IMR-90 (cell line): ENCODE measurements around the gene LFNG. TPM values are rescaled to one million over a fixed set of nuclear protein-coding genes. Genes with fewer than 3 reads are reported as not detected.

Experiments used
- ATAC-seq: fragments of 200-7000 bp; cut with Tn5 transposase; 2 replicates; pipeline ENCODE4 v1.9.1; 2020; ENCODE audit warnings: low read depth, mild to moderate bottlenecking, moderate library complexity
- BruUV-seq: library from RNA; stranded (reverse); fragments of 400-500 nt; replicated peaks from 2 replicates; lab custom pipeline; 2021; lab: Mats Ljungman, UMichigan
- CTCF ChIA-PET: fragments of 300-600 bp; formaldehyde crosslinking; extraction: SDS; loops from one replicate; lab custom pipeline; 2021; ENCODE audit warnings: antibody characterized with exemption; lab: Yijun Ruan, JAX
- POLR2A ChIA-PET: fragments of 300-600 bp; sonication (Branson Sonifier 250); formaldehyde crosslinking; loops from one replicate; lab custom pipeline; 2022; ENCODE audit warnings: antibody characterized with exemption; ENCODE audit not compliant: unreplicated experiment; lab: Charles Lee
- DNase-seq: peaks from one replicate; pipeline ENCODE4 v3.0.0; 2013
- H2AFZ ChIP-seq: replicated peaks from 2 replicates; pipeline ENCODE3; 2013; ENCODE audit warnings: low read length, mild to moderate bottlenecking; ENCODE audit not compliant: poor library complexity
- H2AK5ac ChIP-seq: 2 replicates; pipeline ENCODE4 v1.6.1; 2013; ENCODE audit warnings: low read depth, low read length, inconsistent platforms
- H2AK9ac ChIP-seq: replicated peaks from 2 replicates; pipeline ENCODE3; 2013; ENCODE audit warnings: mild to moderate bottlenecking, low read depth, low read length, moderate library complexity; ENCODE audit not compliant: poor library complexity
- H2BK120ac ChIP-seq: 2 replicates; pipeline ENCODE4 v1.6.1; 2013; ENCODE audit warnings: low read depth, low read length, inconsistent platforms
- H2BK15ac ChIP-seq: 3 replicates; pipeline ENCODE4 v1.6.1; 2013; ENCODE audit warnings: low read depth, low read length, inconsistent platforms
- H2BK20ac ChIP-seq: 2 replicates; pipeline ENCODE4 v1.6.1; 2013; ENCODE audit warnings: low read depth, mild to moderate bottlenecking, inconsistent platforms, low read length, moderate library complexity
- H2BK5ac ChIP-seq: 2 replicates; pipeline ENCODE4 v1.6.1; 2013; ENCODE audit warnings: mild to moderate bottlenecking, low read depth, low read length, inconsistent platforms; ENCODE audit not compliant: poor library complexity, severe bottlenecking
- H3K14ac ChIP-seq: replicated peaks from 2 replicates; pipeline ENCODE4 v1.6.1; 2013; ENCODE audit warnings: low read depth, low read length, inconsistent platforms
- H3K18ac ChIP-seq: 2 replicates; pipeline ENCODE4 v1.6.1; 2013; ENCODE audit warnings: low read depth, low read length, control low read depth
- H3K23ac ChIP-seq: 2 replicates; pipeline ENCODE4 v1.6.1; 2013; ENCODE audit warnings: low read depth, low read length, inconsistent platforms
- H3K27ac ChIP-seq: 2 replicates; pipeline ENCODE4 v1.5.1; 2013; ENCODE audit warnings: mild to moderate bottlenecking, control low read depth, low read length; ENCODE audit not compliant: insufficient read depth
- H3K27me3 ChIP-seq: 2 replicates; pipeline ENCODE4 v1.6.1; 2013; ENCODE audit warnings: low read length; ENCODE audit not compliant: control insufficient read depth, insufficient read depth
- H3K36me3 ChIP-seq: 2 replicates; pipeline ENCODE4 v1.6.1; 2013; ENCODE audit warnings: low read length, mixed read lengths; ENCODE audit not compliant: control insufficient read depth, insufficient read depth
- H3K4ac ChIP-seq: 2 replicates; pipeline ENCODE4 v1.6.1; 2013; ENCODE audit warnings: low read depth, low read length, inconsistent platforms
- H3K4me1 ChIP-seq: 2 replicates; pipeline ENCODE4 v1.6.1; 2013; ENCODE audit warnings: low read length, mixed read lengths; ENCODE audit not compliant: control insufficient read depth, insufficient read depth
- H3K4me2 ChIP-seq: 2 replicates; pipeline ENCODE4 v1.6.1; 2013; ENCODE audit warnings: low read depth, mild to moderate bottlenecking, control low read depth, low read length, moderate library complexity
- H3K4me3 ChIP-seq: 2 replicates; pipeline ENCODE4 v1.5.1; 2013; ENCODE audit warnings: low read depth, mild to moderate bottlenecking, control low read depth, low read length, moderate library complexity; ENCODE audit not compliant: insufficient read depth
- H3K56ac ChIP-seq: 2 replicates; pipeline ENCODE4 v1.6.1; 2013; ENCODE audit warnings: low read length, inconsistent platforms; ENCODE audit not compliant: insufficient read depth; ENCODE audit errors: extremely low read depth
- H3K79me1 ChIP-seq, 2 experiments: 2 replicates each; pipeline ENCODE4 v1.6.1; 2013; ENCODE audit warnings: low read length in 2 of 2, inconsistent platforms in 1 of 2, low read depth in 1 of 2
- H3K9ac ChIP-seq: 2 replicates; pipeline ENCODE4 v1.6.1; 2013; ENCODE audit warnings: low read depth, low read length, control low read depth
- H3K9me1 ChIP-seq: 2 replicates; pipeline ENCODE4 v1.6.1; 2013; ENCODE audit warnings: low read length, inconsistent platforms; ENCODE audit not compliant: insufficient read depth
- H3K9me3 ChIP-seq: 2 replicates; pipeline ENCODE4 v1.6.1; 2013; ENCODE audit warnings: low read length; ENCODE audit not compliant: control insufficient read depth, insufficient read depth
- H4K20me1 ChIP-seq: 2 replicates; pipeline ENCODE4 v1.6.1; 2013; ENCODE audit warnings: low read length, inconsistent platforms; ENCODE audit not compliant: insufficient read depth
- H4K5ac ChIP-seq: 2 replicates; pipeline ENCODE4 v1.6.1; 2013; ENCODE audit warnings: mild to moderate bottlenecking, low read depth, low read length, control low read depth
- H4K8ac ChIP-seq, 2 experiments: 2 replicates each; pipeline ENCODE4 v1.6.1; 2013; ENCODE audit warnings: low read depth in 2 of 2, low read length in 2 of 2, control low read depth in 1 of 2, inconsistent platforms in 1 of 2
- H4K91ac ChIP-seq: 2 replicates; pipeline ENCODE4 v1.6.1; 2013; ENCODE audit warnings: low read depth, low read length, inconsistent platforms; ENCODE audit not compliant: insufficient read depth
- BHLHE40 ChIP-seq: fragments of 150-350 bp; IDR thresholded peaks from 2 replicates; pipeline ENCODE4 v1.6.1; 2016; ENCODE audit warnings: mild to moderate bottlenecking, low read depth, low read length
- CEBPB ChIP-seq: IDR thresholded peaks from 2 replicates; pipeline ENCODE4 v1.6.1; 2012; ENCODE audit warnings: low read depth, low read length, improper control_type of control experiment
- CHD1 ChIP-seq: IDR thresholded peaks from 2 replicates; pipeline ENCODE4 v1.6.1; 2012; ENCODE audit warnings: low read depth, low read length, improper control_type of control experiment
- FOS ChIP-seq: fragments of 150-350 bp; IDR thresholded peaks from 2 replicates; pipeline ENCODE4 v1.6.1; 2016; ENCODE audit warnings: low read depth, low read length
- MAFK ChIP-seq: IDR thresholded peaks from 2 replicates; pipeline ENCODE4 v1.6.1; 2012; ENCODE audit warnings: low read depth, low read length, improper control_type of control experiment
- MAZ ChIP-seq: IDR thresholded peaks from 2 replicates; pipeline ENCODE4 v1.6.1; 2012; ENCODE audit warnings: low read depth, mild to moderate bottlenecking, low read length, improper control_type of control experiment, moderate library complexity, borderline replicate concordance
- RAD21 ChIP-seq: IDR thresholded peaks from 2 replicates; pipeline ENCODE4 v1.6.1; 2012; ENCODE audit warnings: low read length, improper control_type of control experiment
- RFX5 ChIP-seq: IDR thresholded peaks from 2 replicates; pipeline ENCODE4 v1.8.0; 2012; ENCODE audit warnings: low read depth, mild to moderate bottlenecking, low read length, moderate library complexity
- SMC3 ChIP-seq: fragments of 150-350 bp; IDR thresholded peaks from 2 replicates; pipeline ENCODE4 v1.6.1; 2016; ENCODE audit warnings: low read depth, mild to moderate bottlenecking, antibody characterized with exemption, low read length, moderate library complexity
- WGBS, 2 experiments: methylation state at CpG; one replicate each; pipeline versions ENCODE4 v1.1.5 to v1.1.7; 2013; ENCODE audit warnings: missing lambda C conversion rate in 2 of 2; ENCODE audit not compliant: insufficient read length in 1 of 2; ENCODE audit errors: extremely low coverage in 2 of 2; 5-methylcytosine and 5-hydroxymethylcytosine counted together
- dilution Hi-C: fragments of 300-500 bp; cut with HindIII; formaldehyde crosslinking; loops from one replicate; pipeline ENCODE4 v1.14.3; 2018; ENCODE audit warnings: low sequenced_read_pairs; ENCODE audit not compliant: unreplicated experiment
- in situ Hi-C: fragments of 300-500 bp; cut with MboI; formaldehyde crosslinking; loops from 3 replicates; pipeline ENCODE4 v1.14.3; 2019; ENCODE audit warnings: low sequenced_read_pairs, inconsistent platforms, mixed read lengths
- intact Hi-C: fragments of 100-400 bp; cut with micrococcal nuclease; formaldehyde crosslinking; loops from 2 replicates; pipeline ENCODE4 v1.10.0; 2022
- polyA plus RNA-seq, 3 experiments: library from polyadenylated mRNA; depleted of rRNA; stranded (reverse); fragments of >200 nt; gene quantifications; 2 replicates each; pipeline ENCODE4 v1.2.3, GENCODE V29; 2012; ENCODE audit warnings: low replicate concordance in 1 of 3
- total RNA-seq: library from RNA; depleted of rRNA; stranded (reverse); fragments of >200 nt; gene quantifications from 2 replicates; pipeline ENCODE4 v1.2.3, GENCODE V29; 2012
- TF ChIP-seq, protein P1 (sequence below): fragments of 150-350 bp; IDR thresholded peaks from 2 replicates; pipeline ENCODE4 v1.6.1; 2017; ENCODE audit warnings: mild to moderate bottlenecking, antibody characterized with exemption, low read length, low read depth

The LFNG gene
- total and polyA plus RNA-seq, 2 of the 4 experiments (the other 2 are of a cell fraction): 1.8 to 5.1 TPM

DNA sequence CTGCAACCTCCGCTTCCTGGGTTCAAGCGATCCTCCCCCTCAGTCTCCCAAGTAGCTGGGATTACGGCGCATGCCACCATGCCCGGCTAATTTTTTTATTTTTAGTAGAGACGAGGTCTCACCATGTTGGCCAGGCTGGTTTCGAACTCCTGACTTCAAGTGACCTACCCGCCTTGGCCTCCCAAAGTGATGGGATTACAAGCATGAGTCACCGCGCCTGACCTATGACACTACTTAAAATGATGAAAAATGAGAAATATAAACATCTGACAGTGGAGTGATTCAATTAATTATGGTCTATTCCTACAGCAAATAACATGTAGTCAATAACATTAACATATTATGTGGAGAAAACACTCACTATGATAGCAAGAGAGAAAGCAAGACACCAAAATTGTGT lies 33.5 kb downstream of the LFNG start:
- no peak overlapping the region for H3K4me3 ChIP-seq
- dilution Hi-C loops: no loop called here
- POLR2A ChIA-PET: no interaction called here
- H4K5ac ChIP-seq: no peak overlapping the region
- no peak overlapping the region for H3K27ac ChIP-seq
- in situ Hi-C loops: no loop called here
- DNase-seq: no peak
- H3K4me2 ChIP-seq: no peak overlapping the region
- no peak overlapping the region for H3K14ac ChIP-seq
- no peak overlapping the region for H4K91ac ChIP-seq
- no peak overlapping the region for H2BK5ac ChIP-seq
- H2BK20ac ChIP-seq: no peak overlapping the region
- no peak overlapping the region for H2AK5ac ChIP-seq
- peaks cover 7% of the 10 kb centered on the region for H3K36me3 ChIP-seq
- peaks cover 13 to 32% of the 10 kb centered on the region in 2 experiments for H3K79me1 ChIP-seq
- intact Hi-C loops: no loop called here
- CTCF ChIA-PET: no interaction called here
- peaks cover 8% of the 10 kb centered on the region; the same call in 1 of the 2 replicates for H3K9me1 ChIP-seq
- H3K27me3 ChIP-seq: no peaks in the 10 kb centered on the region
- no peak overlapping the region for H4K8ac ChIP-seq
- peaks cover 7% of the 10 kb centered on the region for H3K4me1 ChIP-seq
- ATAC-seq: no peak
- no peak overlapping the region for H2BK15ac ChIP-seq
- H3K4ac ChIP-seq: no peak overlapping the region
- H3K9ac ChIP-seq: no peak overlapping the region
- peaks cover 6% of the 10 kb centered on the region; the same call in 1 of the 2 replicates for H4K20me1 ChIP-seq
- no peak overlapping the region for H3K18ac ChIP-seq
- no peak overlapping the region for H2AK9ac ChIP-seq
- H2BK120ac ChIP-seq: no peak overlapping the region
- 94% methylated on average over 6 of the region's 10 CpGs; no CpG with 5 or more reads in 1 of the 2 experiments for WGBS, 2 experiments
- no peaks in the 10 kb centered on the region for H3K9me3 ChIP-seq
- H2AFZ ChIP-seq: no peak overlapping the region
- H3K56ac ChIP-seq: no peak overlapping the region
- TF ChIP-seq BHLHE40 (no peak), RFX5 (no peak), FOS (no peak), CEBPB (no peak), MAFK (no peak), MAZ (no peak), CHD1 (no peak), RAD21 (no peak), SMC3 (no peak)
- TF ChIP-seq, protein P1, sequence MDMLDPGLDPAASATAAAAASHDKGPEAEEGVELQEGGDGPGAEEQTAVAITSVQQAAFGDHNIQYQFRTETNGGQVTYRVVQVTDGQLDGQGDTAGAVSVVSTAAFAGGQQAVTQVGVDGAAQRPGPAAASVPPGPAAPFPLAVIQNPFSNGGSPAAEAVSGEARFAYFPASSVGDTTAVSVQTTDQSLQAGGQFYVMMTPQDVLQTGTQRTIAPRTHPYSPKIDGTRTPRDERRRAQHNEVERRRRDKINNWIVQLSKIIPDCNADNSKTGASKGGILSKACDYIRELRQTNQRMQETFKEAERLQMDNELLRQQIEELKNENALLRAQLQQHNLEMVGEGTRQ: no peak
- H3K23ac ChIP-seq: no peak overlapping the region
- BruUV-seq: no TSS peak
